SJSA1 (cell line): ENCODE data around the gene ZMYND15. TPM values are rescaled to one million over a fixed set of nuclear protein-coding genes. Genes with fewer than 3 reads are reported as not detected.
A peak's percentile ranks its signal among the peaks of the same experiment; 100 is the strongest.

Source experiments
- DNase-seq, 2 experiments: peaks; one replicate each; pipeline ENCODE4 v3.0.0-alpha.2; 2015 to 2020; ENCODE audit warnings: low spot score in 2 of 2, low read depth in 1 of 2
- H3K27ac ChIP-seq: fragments of 250-450 bp; sonication (Bioruptor Pico); 2 replicates; pipeline ENCODE4 v1.5.1; 2020; ENCODE audit warnings: mild to moderate bottlenecking, moderate library complexity
- H3K27me3 ChIP-seq: fragments of 250-450 bp; sonication (Bioruptor Pico); replicated peaks from 2 replicates; pipeline ENCODE4 v1.5.1; 2020; ENCODE audit warnings: mild to moderate bottlenecking, moderate library complexity
- H3K36me3 ChIP-seq: fragments of 250-450 bp; sonication (Bioruptor Pico); 2 replicates; pipeline ENCODE4 v1.5.1; 2020; ENCODE audit warnings: mild to moderate bottlenecking
- H3K4me1 ChIP-seq: fragments of 250-450 bp; sonication (Bioruptor Pico); replicated peaks from 2 replicates; pipeline ENCODE4 v1.6.1; 2021; ENCODE audit warnings: mild to moderate bottlenecking
- H3K4me3 ChIP-seq: fragments of 250-450 bp; sonication (Bioruptor Pico); 2 replicates; pipeline ENCODE4 v1.5.1; 2020; ENCODE audit warnings: mild to moderate bottlenecking
- H3K9me3 ChIP-seq: fragments of 250-450 bp; sonication (Bioruptor Pico); replicated peaks from 2 replicates; pipeline ENCODE4 v1.5.1; 2020; ENCODE audit warnings: mild to moderate bottlenecking
- total RNA-seq: library from RNA; depleted of rRNA; stranded (reverse); fragments of >200 nt; shearing (Covaris generic); gene quantifications from 2 replicates; pipeline ENCODE4 v1.2.3, GENCODE V29; 2014

Gene ZMYND15
- total RNA-seq, 1 experiment from 2014 or later, result not detected

DNA sequence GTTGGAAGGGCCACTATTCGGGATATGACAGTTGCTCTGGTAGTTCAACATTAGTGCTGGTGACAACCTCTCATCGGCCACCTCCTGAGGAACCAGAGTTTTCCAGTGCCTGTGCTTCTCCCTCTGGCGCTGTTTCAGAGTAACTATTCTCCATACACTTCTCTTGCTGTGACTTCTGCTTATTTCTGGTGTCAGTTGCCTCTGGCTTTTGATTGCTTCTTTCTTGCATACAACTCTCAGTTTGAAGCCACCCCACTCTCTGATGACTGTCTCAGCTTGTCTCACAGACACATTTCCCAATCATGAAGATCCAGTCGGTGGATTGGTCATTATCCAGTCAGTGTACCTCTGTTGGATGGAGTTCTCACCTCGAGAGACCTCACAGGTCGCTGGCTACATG is 28.7 kb downstream of the ZMYND15 start:
- DNase-seq, result no peak
- Histone ChIP-seq H3K27ac (no peak overlapping the region), H3K9me3 (no peaks in the 10 kb centered on the region), H3K4me3 (no peak overlapping the region), H3K36me3 (no peaks in the 10 kb centered on the region), H3K27me3 (peaks cover 5% of the 10 kb centered on the region; the same call in 1 of the 2 replicates), H3K4me1 (no peaks in the 10 kb centered on the region)

DNA sequence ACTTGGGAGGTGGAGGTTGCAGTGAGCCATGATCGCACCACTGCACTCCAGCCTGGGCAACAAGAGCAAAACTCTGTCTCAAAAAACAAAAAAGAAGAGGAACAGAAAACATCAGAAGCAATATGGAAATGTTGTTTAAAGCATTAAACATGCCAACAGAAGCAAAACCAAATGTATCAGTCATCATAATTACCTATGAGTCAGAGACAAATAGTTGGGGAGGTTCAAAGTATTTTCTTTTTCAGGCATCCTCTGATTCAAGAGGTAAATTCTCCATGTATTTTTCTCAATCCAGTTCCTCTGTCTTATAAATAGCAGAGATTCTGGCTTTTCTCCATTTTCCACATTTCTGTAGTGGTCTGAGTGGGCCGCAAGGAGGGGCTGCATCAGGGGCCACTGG is 30.0 kb downstream of the ZMYND15 start:
- Histone ChIP-seq H3K36me3 (no peaks in the 10 kb centered on the region), H3K4me1 (no peaks in the 10 kb centered on the region), H3K9me3 (no peaks in the 10 kb centered on the region), H3K27me3 (peaks cover 5% of the 10 kb centered on the region; the same call in 1 of the 2 replicates), H3K4me3 (no peak overlapping the region), H3K27ac (no peak overlapping the region)
- DNase-seq, result no peak

DNA sequence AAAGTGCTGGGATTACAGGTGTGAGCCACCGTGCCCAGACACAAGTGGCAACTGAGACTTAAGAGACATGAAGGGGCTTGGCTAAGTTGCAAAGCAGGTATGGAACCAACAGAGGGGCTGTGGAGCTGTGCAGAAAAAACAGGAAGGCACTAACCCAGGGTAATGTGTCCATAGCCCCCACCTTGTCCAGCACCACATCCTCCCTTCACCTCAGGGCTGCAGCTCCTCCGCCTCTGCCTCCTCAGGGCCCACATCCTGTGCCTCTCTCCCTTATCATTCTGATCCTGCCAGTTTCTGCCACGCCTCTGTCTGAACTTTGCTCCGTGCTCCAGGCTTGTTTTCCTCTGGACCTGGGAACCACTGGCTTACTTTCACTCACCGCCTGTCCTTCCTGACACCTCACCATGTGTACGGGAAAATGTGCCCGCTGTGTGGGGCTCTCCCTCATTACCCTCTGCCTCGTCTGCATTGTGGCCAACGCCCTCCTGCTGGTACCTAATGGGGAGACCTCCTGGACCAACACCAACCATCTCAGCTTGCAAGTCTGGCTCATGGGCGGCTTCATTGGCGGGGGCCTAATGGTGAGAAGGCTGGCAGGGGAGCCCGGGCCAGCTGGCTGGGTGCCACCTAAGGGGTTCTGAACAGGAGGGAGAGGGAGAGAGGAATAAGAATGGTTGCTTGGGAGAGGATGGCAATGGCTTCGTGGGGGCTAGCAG is 32.0 kb downstream of the ZMYND15 start, which contains the start of gene TM4SF5:
Gene TM4SF5 (plus strand): TSS at position 368 of the 716 bp plus-strand sequence. CDS start 37 bp downstream, at position 405.
- no peak for DNase-seq
- H3K4me1 ChIP-seq, result no peaks in the 10 kb centered on the region
- no peak within 1 kb of the TSS for H3K27ac ChIP-seq
- H3K9me3 ChIP-seq, result no peaks in the 10 kb centered on the region
- no peak within 1 kb of the TSS for H3K4me3 ChIP-seq
- H3K27me3 ChIP-seq, result no peaks in the 10 kb centered on the region; the same call in 1 of the 2 replicates
- no peaks in the 10 kb centered on the region for H3K36me3 ChIP-seq

DNA sequence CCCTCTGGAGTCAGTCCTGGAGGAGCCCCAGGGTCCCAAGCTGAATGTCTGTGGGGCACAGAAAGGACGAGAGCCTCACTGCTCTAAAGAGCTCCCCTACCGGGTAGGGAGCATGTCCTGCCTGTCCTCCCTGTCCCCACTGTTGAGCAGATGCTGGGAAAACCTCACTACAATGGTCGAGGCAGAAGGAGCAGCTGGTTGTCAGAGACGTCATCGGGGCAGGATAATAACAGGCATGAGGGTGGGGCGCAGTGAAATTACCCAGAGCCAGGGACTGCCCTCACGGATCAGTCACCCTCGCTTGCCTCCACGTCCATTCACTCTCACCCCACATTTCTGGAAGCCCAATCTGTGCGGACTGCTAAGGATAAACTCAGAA is 32.6 kb downstream of the ZMYND15 start:
- Histone ChIP-seq H3K36me3 (no peaks in the 10 kb centered on the region), H3K27me3 (no peaks in the 10 kb centered on the region), H3K4me1 (no peaks in the 10 kb centered on the region), H3K4me3 (no peak overlapping the region), H3K27ac (no peak overlapping the region), H3K9me3 (no peaks in the 10 kb centered on the region)
- DNase-seq, result no peak

DNA sequence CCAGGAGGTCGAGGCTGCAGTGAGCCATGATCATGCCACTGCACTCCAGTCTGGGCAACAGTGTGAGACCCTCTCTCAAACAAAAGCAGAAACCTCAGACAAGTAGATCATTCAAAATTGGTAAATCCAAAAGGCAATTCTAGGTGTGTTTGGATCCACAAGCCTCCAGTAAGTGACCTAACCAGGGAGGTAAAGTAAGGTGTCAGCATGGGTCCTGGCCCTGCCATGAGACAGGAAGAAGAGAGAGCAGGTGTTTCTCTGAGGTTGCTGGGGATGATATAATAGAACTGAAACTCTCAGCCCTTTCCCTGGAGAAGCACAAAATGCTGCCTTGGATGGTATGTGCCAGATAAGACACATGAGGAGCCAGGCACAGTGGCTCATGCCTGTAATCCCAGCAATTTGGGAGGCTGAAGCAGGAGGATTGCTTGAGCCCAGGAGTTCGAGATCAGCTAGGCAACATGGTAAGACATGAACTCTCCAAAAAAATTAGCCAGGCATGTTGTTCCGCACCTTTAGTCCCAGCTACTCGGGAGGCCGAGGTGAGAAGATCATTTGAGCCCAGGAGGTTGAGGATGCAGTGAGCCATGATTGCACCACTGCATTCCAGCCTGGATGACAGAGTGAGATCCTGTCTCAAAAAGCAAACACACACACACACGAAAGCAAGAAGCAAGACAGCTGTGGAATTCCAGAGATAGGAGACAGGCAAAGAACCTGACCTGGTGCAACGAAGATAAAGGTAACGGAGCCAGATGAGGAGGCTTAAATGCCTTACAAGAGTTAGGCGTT is 38.5 kb downstream of the ZMYND15 start:
- 0 out of 2 replicates have a peak, but pooled peaks cover 3% of the 10 kb centered on the region for H3K27me3 ChIP-seq
- H3K36me3 ChIP-seq, result no peaks in the 10 kb centered on the region
- H3K9me3 ChIP-seq, result no peaks in the 10 kb centered on the region
- no peak for DNase-seq
- no peaks in the 10 kb centered on the region for H3K4me1 ChIP-seq
- H3K27ac ChIP-seq, result no peak overlapping the region
- no peak overlapping the region for H3K4me3 ChIP-seq

DNA sequence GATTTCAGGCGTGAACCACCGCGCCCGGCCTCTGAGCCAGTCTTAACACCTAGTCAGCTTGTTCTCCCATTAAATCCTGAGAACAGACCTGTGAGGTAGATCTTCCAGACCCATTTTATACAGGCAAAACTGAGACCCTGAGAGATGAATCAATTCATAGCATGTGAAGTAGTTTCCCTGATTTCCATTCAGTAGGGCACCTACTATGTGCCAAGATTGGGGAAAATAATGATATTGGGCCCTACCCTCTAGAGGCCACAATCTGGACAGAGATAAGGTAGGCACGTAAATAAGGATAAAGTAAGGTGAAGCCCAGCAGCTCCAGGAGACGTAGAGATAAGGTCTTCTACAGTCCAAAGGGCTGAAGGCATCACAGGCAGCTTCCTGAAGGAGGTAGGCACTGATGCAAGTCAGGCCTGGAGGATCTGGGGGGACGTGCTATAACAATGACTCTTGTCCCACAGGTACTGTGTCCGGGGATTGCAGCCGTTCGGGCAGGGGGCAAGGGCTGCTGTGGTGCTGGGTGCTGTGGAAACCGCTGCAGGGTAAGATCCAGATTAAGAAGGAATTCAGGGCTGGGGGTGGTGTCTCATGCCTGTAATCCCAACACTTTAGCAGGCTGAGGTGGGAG is 40.8 kb downstream of the ZMYND15 start:
- Histone ChIP-seq H3K9me3 (no peaks in the 10 kb centered on the region), H3K27ac (no peak overlapping the region), H3K27me3 (0 out of 2 replicates have a peak, but pooled peaks cover 3% of the 10 kb centered on the region), H3K36me3 (no peaks in the 10 kb centered on the region), H3K4me1 (no peaks in the 10 kb centered on the region), H3K4me3 (no peak overlapping the region)
- DNase-seq, result no peak

DNA sequence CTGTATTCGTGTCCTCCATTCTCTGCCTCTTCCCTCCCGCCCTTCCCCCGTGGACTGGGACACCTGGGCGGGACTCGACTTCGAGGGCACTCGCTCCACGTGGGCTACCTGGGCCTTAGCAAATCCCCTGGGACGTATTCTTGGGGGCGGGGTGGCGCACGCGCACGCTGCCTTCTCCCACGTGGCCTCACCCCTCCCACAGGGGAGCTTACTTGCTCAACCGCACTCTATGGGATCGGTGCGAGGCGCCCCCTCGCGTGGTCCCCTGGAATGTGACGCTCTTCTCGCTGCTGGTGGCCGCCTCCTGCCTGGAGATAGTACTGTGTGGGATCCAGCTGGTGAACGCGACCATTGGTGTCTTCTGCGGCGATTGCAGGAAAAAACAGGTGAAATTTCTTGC is 43.0 kb downstream of the ZMYND15 start:
- Histone ChIP-seq H3K27me3 (0 out of 2 replicates have a peak, but pooled peaks cover 3% of the 10 kb centered on the region), H3K36me3 (no peaks in the 10 kb centered on the region), H3K4me3 (no peak overlapping the region), H3K27ac (no peak overlapping the region), H3K4me1 (0 out of 2 replicates have a peak, but pooled peaks cover 4% of the 10 kb centered on the region), H3K9me3 (no peaks in the 10 kb centered on the region)
- no peak for DNase-seq

DNA sequence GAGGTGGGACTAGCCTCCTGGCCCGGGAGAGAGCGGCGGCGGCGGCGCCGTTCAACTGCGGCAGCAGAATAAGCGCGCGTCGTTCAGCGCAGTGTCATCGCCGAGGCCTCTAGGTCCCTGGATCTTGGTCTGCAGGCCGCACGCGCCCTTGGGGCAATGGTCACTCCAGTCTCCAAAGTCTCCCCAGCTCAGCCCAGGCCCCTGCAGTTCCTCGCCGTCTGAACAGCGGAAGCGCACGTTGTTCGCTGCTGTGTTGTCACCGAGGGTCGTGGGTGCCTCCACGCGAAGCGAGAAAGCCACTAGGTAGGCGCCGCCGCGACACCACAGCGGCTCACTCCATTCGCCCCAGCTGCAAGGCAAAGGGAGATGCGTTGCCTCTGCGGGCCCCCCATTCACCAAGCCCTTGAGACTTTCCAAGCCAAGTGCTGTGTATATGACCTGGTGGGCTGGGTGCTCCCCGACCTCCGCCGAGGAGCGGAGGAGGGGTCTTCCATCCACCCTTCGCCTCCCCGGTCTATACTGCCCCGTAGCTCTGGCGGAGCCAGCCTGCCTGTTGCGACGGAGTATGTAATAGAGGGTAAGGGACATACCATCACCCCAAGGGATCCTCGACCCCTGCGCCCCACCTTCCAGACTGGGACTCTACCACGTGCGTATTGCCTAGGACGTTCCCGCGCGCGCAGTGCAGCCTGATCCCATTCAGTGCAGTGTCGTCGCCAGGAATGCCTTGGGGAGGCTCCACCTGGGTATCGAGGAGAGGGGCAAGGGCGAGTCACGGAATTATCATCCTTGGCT is 45.9 kb downstream of the ZMYND15 start:
- H3K4me3 ChIP-seq, result no peak overlapping the region
- no peaks in the 10 kb centered on the region for H3K36me3 ChIP-seq
- H3K4me1 ChIP-seq, result peaks cover 12% of the 10 kb centered on the region
- no peak overlapping the region for H3K27ac ChIP-seq
- DNase-seq, result no peak
- H3K9me3 ChIP-seq, result no peaks in the 10 kb centered on the region; the same call in 1 of the 2 replicates
- H3K27me3 ChIP-seq, result no peaks in the 10 kb centered on the region

DNA sequence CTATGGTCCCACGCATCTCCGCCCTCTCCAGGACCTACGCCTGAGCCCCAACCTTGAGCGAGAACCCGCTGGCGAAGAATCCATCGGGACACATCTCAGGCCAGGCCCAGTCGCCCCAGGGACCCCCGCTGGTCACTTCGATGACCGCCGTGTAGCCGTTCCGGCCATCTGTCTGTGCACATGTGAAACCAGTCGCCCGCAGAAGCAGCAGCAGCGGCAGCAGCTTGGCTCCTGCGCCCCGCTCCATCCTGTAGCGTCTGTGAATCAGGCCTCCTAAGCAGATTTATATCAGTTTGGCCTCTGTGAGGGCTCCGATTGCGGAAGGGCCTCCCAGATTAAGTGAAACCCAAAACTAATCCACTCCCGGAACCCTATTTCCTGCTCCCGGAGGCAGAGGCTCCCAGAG is 46.5 kb downstream of the ZMYND15 start, which contains the start of gene VMO1:
Gene VMO1 (minus strand): TSS at position 259 of the 406 bp plus-strand sequence. CDS start 12 bp downstream, at position 247.
- peaks cover 12% of the 10 kb centered on the region for H3K4me1 ChIP-seq
- DNase-seq, result no peak
- H3K4me3 ChIP-seq, result no peak within 1 kb of the TSS
- H3K27me3 ChIP-seq, result no peaks in the 10 kb centered on the region
- no peaks in the 10 kb centered on the region; the same call in 1 of the 2 replicates for H3K9me3 ChIP-seq
- H3K36me3 ChIP-seq, result no peaks in the 10 kb centered on the region
- H3K27ac ChIP-seq, result no peak within 1 kb of the TSS

DNA sequence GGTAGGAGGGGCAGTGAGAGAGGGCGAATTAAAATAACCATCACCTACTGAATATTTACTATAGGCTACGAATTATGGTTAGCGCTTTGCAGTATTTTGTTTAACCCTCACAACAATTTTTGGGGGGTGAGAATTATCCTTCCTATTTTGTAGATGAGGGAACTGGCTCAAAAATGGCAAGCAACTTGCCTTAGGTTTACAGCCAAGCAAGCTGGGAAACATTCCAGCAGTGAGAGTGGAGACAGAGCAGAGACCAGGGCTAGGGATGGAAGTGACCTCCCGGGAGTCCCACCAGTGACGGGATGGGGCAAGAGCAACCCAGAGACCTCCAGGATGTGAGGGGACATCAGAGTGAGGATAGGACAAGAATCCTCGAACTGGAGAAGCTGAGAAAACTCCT is 46.9 kb downstream of the ZMYND15 start:
- H3K27me3 ChIP-seq, result no peaks in the 10 kb centered on the region
- DNase-seq, result no peak
- peaks cover 12% of the 10 kb centered on the region for H3K4me1 ChIP-seq

DNA sequence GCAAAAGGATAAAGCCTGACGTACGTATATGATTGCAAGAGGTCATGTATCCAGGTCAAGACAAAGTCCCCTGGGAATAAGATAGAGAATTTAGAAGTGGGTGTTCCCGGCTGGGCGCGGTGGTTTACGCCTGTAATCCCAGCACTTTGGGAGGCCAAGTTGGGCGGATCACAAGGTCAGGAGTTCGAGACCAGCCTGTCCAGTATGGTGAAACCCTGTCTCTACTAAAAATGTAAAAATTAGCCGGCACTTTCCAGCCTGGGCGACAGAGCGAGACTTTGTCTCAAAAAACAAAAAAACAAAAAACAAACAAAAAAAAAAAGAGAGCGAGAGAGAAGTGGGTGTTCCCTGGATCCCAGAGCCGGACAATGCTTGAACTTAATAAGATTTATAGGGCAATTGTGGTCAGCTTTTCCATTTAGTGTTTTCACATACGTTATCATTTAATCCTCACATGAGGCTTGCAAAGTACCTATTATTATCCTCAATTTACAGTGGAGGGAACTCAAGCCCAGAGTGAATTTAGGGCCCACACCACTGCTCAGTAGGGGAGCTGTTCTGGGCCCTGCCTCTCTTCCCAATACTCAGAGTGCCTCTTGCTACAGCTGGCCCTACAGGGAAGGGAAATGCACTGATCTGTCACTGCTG is 48.6 kb downstream of the ZMYND15 start:
- no peak for DNase-seq
- H3K27me3 ChIP-seq, result no peaks in the 10 kb centered on the region
- H3K4me3 ChIP-seq, result no peak overlapping the region
- H3K4me1 ChIP-seq, result peaks cover 12% of the 10 kb centered on the region
- no peaks in the 10 kb centered on the region; the same call in 1 of the 2 replicates for H3K9me3 ChIP-seq
- no peak overlapping the region for H3K27ac ChIP-seq
- H3K36me3 ChIP-seq, result no peaks in the 10 kb centered on the region

More for the DNA sequence above, 46.9 kb downstream of the ZMYND15 start:
- Histone ChIP-seq H3K4me3 (no peak overlapping the region), H3K27ac (no peak overlapping the region), H3K9me3 (no peaks in the 10 kb centered on the region; the same call in 1 of the 2 replicates), H3K36me3 (no peaks in the 10 kb centered on the region)

DNA sequence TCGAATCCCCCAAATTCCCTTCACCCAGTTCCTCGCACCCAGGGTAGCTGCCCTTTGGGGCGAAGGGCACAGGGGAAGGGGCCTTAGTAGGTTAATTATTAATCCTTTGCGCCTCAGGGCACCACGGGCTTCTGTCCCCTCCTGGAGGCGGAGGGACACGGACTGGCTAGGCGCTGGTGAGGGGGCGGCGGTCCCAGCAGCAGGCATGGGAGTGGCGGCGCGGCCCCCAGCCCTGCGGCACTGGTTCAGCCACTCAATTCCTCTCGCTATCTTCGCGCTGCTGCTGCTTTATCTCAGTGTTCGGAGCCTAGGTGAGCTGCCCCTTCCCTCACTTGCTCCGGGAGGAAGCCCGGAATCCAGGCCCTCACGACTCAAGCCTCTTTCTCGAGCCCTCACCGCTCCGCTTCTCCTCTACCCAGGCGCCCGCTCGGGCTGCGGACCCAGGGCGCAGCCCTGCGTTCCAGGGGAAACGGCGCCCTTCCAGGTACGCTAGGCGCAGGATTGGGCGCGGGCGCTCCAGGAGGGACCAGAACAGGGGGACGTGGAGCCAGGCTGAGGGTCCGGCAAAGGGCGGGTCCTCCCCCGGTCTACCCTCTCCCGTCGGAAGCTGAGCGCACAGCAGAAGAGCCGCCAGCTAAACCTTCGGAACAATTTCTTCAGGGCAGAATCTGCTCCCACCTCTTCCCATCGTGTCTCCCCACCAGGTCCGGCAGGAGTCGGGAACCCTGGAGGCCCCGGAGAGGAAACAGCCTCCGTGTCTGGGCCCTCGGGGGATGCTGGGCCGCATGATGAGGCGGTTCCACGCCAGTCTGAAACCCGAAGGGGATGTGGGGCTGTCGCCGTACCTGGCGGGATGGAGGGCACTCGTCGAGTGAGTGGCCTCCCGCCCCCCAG is 49.4 kb downstream of the ZMYND15 start, which contains the start of gene GLTPD2:
Gene GLTPD2 (plus strand): TSS at position 158 of the 894 bp plus-strand sequence. CDS start 48 bp downstream, at position 206.
- Histone ChIP-seq H3K4me3 (peak within 1 kb of the TSS; percentile 59), H3K27me3 (no peaks in the 10 kb centered on the region), H3K36me3 (no peaks in the 10 kb centered on the region), H3K9me3 (no peaks in the 10 kb centered on the region; the same call in 1 of the 2 replicates), H3K27ac (peak within 1 kb of the TSS; percentile 63), H3K4me1 (peaks cover 12% of the 10 kb centered on the region)
- no peak for DNase-seq
